Neural cell (in vitro differentiated cells): ENCODE measurements around the gene DLGAP4.

Experiments
- EZH2 ChIP-seq: fragments of 200-600, 300-800 bp; shearing (Covaris generic), sonication (generic); IDR thresholded peaks from 2 replicates; pipeline ENCODE4 v1.6.1; 2014; ENCODE audit warnings: antibody characterized with exemption, low read length, borderline replicate concordance, mild to moderate bottlenecking; ENCODE audit not compliant: insufficient read depth, poor library complexity, severe bottlenecking
- TF ChIP-seq, protein P1 (sequence below): fragments of 450-650 bp; IDR thresholded peaks from 2 replicates; pipeline ENCODE4 v1.5.1; 2014; ENCODE audit warnings: antibody characterized with exemption, mild to moderate bottlenecking, moderate library complexity; ENCODE audit not compliant: poor library complexity, severe bottlenecking

DNA sequence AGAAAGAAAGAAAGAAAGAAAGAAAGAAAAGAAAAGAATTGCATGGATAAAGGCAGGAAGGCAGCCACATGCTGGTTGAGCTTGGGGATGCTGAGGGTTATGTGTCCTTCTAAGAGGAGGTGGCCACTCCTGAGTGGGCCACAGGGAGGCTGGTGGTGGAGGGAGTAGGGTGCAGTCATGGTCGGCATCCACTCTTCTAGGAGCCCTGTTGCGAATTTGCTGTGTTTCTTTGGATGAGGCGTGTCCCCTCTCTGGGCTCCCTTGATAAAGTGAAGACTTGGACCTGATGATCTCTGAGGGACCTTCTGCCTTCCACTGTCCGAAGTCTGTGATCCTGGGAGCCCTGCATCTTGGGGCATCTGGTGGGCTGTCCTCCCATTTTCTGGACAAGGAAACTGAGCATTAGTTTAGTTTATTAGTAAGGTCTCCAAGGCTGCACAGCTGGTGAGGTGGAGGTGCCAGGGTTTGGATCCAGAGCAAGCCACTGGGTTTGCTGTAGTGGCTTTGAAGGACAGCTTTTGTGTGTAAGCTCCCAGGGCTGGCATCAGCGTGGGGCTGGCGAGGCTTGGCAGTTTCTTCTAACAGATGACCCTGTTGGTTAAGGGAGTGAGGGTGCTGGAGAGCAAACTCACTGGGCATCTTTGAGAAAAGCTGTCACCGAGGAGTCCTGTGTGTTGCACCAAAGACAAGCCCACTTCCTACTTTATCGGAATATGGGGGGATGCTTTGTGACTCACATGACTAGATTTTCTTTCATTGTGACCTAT, 4.3 kb downstream of the DLGAP4 start:
- TF ChIP-seq, protein P1, sequence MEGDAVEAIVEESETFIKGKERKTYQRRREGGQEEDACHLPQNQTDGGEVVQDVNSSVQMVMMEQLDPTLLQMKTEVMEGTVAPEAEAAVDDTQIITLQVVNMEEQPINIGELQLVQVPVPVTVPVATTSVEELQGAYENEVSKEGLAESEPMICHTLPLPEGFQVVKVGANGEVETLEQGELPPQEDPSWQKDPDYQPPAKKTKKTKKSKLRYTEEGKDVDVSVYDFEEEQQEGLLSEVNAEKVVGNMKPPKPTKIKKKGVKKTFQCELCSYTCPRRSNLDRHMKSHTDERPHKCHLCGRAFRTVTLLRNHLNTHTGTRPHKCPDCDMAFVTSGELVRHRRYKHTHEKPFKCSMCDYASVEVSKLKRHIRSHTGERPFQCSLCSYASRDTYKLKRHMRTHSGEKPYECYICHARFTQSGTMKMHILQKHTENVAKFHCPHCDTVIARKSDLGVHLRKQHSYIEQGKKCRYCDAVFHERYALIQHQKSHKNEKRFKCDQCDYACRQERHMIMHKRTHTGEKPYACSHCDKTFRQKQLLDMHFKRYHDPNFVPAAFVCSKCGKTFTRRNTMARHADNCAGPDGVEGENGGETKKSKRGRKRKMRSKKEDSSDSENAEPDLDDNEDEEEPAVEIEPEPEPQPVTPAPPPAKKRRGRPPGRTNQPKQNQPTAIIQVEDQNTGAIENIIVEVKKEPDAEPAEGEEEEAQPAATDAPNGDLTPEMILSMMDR = no peak
- TF ChIP-seq EZH2 = no peak
